Esophagus muscularis mucosa (tissue), 3 donors: ENCODE results near the gene HSDL2.

ENCODE experiments used
- POLR2A ChIP-seq: fragments of 450-650 bp; IDR thresholded peaks from one replicate; pipeline ENCODE4 v1.6.1; 2017; ENCODE audit warnings: antibody characterized with exemption, moderate library complexity, mild to moderate bottlenecking, low read depth
- POLR2AphosphoS5 ChIP-seq, 2 donors: sonication (generic); formaldehyde crosslinking; IDR thresholded peaks; one replicate each; pipeline ENCODE4 v1.6.1; 2017; ENCODE audit warnings: antibody characterized with exemption in 2 of 2
- TF ChIP-seq, protein P1 (sequence below), 3 experiments: fragments of 200-600 bp in 2 of 3; fragments of 450-650 bp in 1 of 3; sonication (generic) in 2 of 3; IDR thresholded peaks; one replicate each; pipeline ENCODE4 v1.5.1; 2017 to 2019; ENCODE audit warnings: antibody characterized with exemption in 3 of 3, mild to moderate bottlenecking in 2 of 3, moderate library complexity in 1 of 3

DNA sequence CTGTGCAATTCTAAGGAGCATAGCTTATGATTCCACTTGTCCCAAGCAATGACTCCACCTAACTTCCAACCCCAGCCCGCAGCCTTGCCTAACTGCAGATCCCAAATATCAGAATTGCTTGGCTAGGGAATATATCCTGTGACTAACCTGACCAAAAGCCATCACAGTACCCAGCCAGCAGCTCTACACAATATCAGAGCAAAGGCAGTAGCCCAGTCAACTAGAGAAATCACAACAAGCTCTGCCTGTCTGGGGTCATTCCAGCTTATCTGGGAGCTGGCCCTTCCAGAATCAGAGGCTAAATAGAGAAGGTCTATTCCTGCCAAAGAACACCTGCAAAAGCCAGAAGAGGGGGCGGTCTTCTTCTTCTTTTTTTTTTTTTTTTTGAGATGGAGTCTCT is 97.4 kb downstream of the HSDL2 start:
- TF ChIP-seq, protein P1, sequence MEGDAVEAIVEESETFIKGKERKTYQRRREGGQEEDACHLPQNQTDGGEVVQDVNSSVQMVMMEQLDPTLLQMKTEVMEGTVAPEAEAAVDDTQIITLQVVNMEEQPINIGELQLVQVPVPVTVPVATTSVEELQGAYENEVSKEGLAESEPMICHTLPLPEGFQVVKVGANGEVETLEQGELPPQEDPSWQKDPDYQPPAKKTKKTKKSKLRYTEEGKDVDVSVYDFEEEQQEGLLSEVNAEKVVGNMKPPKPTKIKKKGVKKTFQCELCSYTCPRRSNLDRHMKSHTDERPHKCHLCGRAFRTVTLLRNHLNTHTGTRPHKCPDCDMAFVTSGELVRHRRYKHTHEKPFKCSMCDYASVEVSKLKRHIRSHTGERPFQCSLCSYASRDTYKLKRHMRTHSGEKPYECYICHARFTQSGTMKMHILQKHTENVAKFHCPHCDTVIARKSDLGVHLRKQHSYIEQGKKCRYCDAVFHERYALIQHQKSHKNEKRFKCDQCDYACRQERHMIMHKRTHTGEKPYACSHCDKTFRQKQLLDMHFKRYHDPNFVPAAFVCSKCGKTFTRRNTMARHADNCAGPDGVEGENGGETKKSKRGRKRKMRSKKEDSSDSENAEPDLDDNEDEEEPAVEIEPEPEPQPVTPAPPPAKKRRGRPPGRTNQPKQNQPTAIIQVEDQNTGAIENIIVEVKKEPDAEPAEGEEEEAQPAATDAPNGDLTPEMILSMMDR (IDR thresholded peaks at IDR 0.05), result no peak
- TF ChIP-seq POLR2AphosphoS5 (IDR thresholded peaks at IDR 0.05) (no peak), POLR2A (no peak)
